WTC11 (cell line): ENCODE measurements around the gene MPZL3. TPM values are rescaled to one million over a fixed set of nuclear protein-coding genes. Genes with fewer than 3 reads are reported as not detected.
A peak's percentile ranks its signal among the peaks of the same experiment; 100 is the strongest.
"Not testable (repeated sequence)": the region's sequence is repeated elsewhere in the genome, so short reads cannot be mapped to it uniquely, and the experiment has no call there.

Experiments
- ATAC-seq: fragments of 200-7000 bp; cut with Tn5 transposase; 2 replicates; pipeline ENCODE4 v1.10.0; 2021; ENCODE audit warnings: mild to moderate bottlenecking, moderate library complexity
- CTCF ChIA-PET: fragments of 300-600 bp; sonication (Branson Sonifier 250); formaldehyde crosslinking; loops from one replicate; lab custom pipeline; 2021; ENCODE audit warnings: antibody characterized with exemption; lab: Charles Lee
- POLR2A ChIA-PET: fragments of 350-600 bp; sonication (Branson Sonifier 250); formaldehyde crosslinking; loops from one replicate; lab custom pipeline; 2021; ENCODE audit warnings: antibody characterized with exemption; lab: Charles Lee
- DNase-seq: peaks from one replicate; pipeline ENCODE4 v3.0.0; 2021; ENCODE audit warnings: low spot score
- H3K27ac Mint-ChIP-seq: 2 replicates; pipeline ENCODE4 v1.8.0; 2021; ENCODE audit warnings: mixed read lengths
- H3K27me3 Mint-ChIP-seq: 2 replicates; pipeline ENCODE4 v1.8.0; 2021; ENCODE audit warnings: low read depth, mild to moderate bottlenecking, moderate library complexity, mixed read lengths
- H3K36me3 Mint-ChIP-seq: 2 replicates; pipeline ENCODE4 v1.8.0; 2021; ENCODE audit warnings: mixed read lengths
- H3K4me1 Mint-ChIP-seq: 2 replicates; pipeline ENCODE4 v1.8.0; 2022; ENCODE audit warnings: mixed read lengths
- H3K4me3 Mint-ChIP-seq: 2 replicates; pipeline ENCODE4 v1.8.0; 2021; ENCODE audit warnings: mild to moderate bottlenecking, moderate library complexity, mixed read lengths
- H3K9me3 Mint-ChIP-seq: 2 replicates; pipeline ENCODE4 v1.8.0; 2021; ENCODE audit warnings: mixed read lengths
- ATF1 ChIP-seq: sonication (generic); formaldehyde crosslinking; IDR thresholded peaks from 2 replicates; pipeline ENCODE4 v1.8.1; 2023; ENCODE audit warnings: mild to moderate bottlenecking, moderate library complexity, missing genetic modification reagents
- FOXK1 ChIP-seq: sonication (generic); formaldehyde crosslinking; IDR thresholded peaks from 2 replicates; pipeline ENCODE4 v1.8.0; 2022; ENCODE audit warnings: mild to moderate bottlenecking, moderate library complexity, missing genetic modification reagents
- GABPB1 ChIP-seq: sonication (generic); formaldehyde crosslinking; IDR thresholded peaks from 2 replicates; pipeline ENCODE4 v1.8.1; 2023; ENCODE audit warnings: mild to moderate bottlenecking, missing genetic modification reagents
- HMGA2 ChIP-seq: fragments of 250-450 bp; sonication (Bioruptor Pico); IDR thresholded peaks from 2 replicates; pipeline ENCODE4 v1.4.0; 2021; ENCODE audit warnings: mild to moderate bottlenecking, moderate library complexity
- MAX ChIP-seq: sonication (generic); formaldehyde crosslinking; IDR thresholded peaks from 2 replicates; pipeline ENCODE4 v1.8.0; 2022; ENCODE audit warnings: mild to moderate bottlenecking, missing genetic modification reagents
- MXD4 ChIP-seq: fragments of 250-450 bp; sonication (Bioruptor Pico); IDR thresholded peaks from 2 replicates; pipeline ENCODE4 v1.8.0; 2021; ENCODE audit warnings: mild to moderate bottlenecking, moderate library complexity, borderline replicate concordance
- RELA ChIP-seq: sonication (generic); formaldehyde crosslinking; IDR thresholded peaks from 2 replicates; pipeline ENCODE4 v1.8.1; 2022; ENCODE audit warnings: missing genetic modification reagents, mild to moderate bottlenecking, borderline replicate concordance
- RORB ChIP-seq: fragments of 250-450 bp; sonication (Bioruptor Pico); IDR thresholded peaks from 2 replicates; pipeline ENCODE4 v1.9.0; 2021; ENCODE audit warnings: mild to moderate bottlenecking
- SMAD4 ChIP-seq: sonication (generic); formaldehyde crosslinking; IDR thresholded peaks from 2 replicates; pipeline ENCODE4 v1.8.0; 2022; ENCODE audit warnings: mild to moderate bottlenecking, missing genetic modification reagents
- TCF7 ChIP-seq: sonication (generic); formaldehyde crosslinking; IDR thresholded peaks from 2 replicates; pipeline ENCODE4 v1.8.0; 2022; ENCODE audit warnings: mild to moderate bottlenecking, low read depth, missing genetic modification reagents, moderate library complexity
- USF2 ChIP-seq: sonication (generic); formaldehyde crosslinking; IDR thresholded peaks from 2 replicates; pipeline ENCODE4 v1.8.1; 2023; ENCODE audit warnings: mild to moderate bottlenecking, missing genetic modification reagents, moderate library complexity
- ZNF138 ChIP-seq: sonication (generic); formaldehyde crosslinking; conservative IDR thresholded peaks from 2 replicates; pipeline ENCODE4 v1.8.1; 2022; ENCODE audit warnings: mild to moderate bottlenecking, moderate library complexity, missing genetic modification reagents
- ZNF317 ChIP-seq: sonication (generic); formaldehyde crosslinking; IDR thresholded peaks from 2 replicates; pipeline ENCODE4 v1.8.1; 2023; ENCODE audit warnings: low read depth, mild to moderate bottlenecking, moderate library complexity, missing genetic modification reagents, borderline replicate concordance
- ZNF423 ChIP-seq: fragments of 250-450 bp; sonication (Bioruptor Pico); IDR thresholded peaks from 2 replicates; pipeline ENCODE4 v2.1.2; 2022; ENCODE audit warnings: mild to moderate bottlenecking, moderate library complexity
- total RNA-seq: library from RNA; stranded (reverse); gene quantifications from 3 replicates; pipeline ENCODE4 v1.2.3, GENCODE V29; 2021

The MPZL3 gene
- total RNA-seq, 1 experiment from 2014 or later, result 2.1 TPM

DNA sequence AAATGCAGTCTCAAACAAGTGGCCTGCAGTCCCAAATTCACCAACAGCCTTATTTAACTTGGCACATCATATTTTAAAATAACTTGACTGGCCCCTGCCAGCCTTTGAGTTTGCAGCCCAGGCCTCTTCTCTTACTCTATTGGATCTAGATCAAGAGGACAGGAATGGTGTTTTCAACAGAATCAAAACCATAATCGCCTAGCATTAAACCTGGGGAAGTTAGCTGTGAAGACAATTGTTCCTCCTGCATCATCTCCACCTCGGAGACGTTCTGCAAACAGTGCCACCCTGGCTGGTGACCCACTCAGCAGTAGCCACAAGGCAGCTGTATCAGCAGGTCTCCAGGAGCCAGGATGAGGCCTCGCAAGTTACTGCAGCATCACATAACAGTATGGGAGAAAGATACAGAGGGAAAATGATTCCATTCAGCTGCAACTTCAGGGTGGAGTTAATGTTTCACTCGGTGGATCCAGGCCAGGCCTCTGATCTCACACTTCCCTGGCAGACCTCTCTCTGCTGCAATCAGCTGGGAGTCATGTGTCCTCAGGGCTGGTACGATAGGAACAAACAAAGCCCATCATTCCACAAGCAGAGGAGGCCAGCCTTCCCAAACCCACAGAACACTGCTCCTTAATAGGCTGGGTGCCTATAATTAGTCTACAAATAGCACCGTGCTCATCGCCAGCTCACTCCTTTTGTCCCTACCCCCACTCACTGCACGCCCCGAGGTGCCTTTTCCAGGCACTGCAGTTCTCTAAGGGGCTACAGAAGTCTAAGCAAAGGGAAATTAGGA is 57.1 kb downstream of the MPZL3 start:
- CTCF ChIA-PET, result interaction anchor here (1.8 kb wide), 1 partner anchor 23 kb away, joined by 8 read pairs; no protein-coding TSS in a partner anchor
- DNase-seq, result no peak
- ATAC-seq, result no peak
- H3K4me1 Mint-ChIP-seq, result peaks cover 38% of the 10 kb centered on the region
- H3K27ac Mint-ChIP-seq, result no peak overlapping the region
- peaks cover 11% of the 10 kb centered on the region for H3K27me3 Mint-ChIP-seq
- no peak for TF ChIP-seq ZNF423 (CRISPR knock-in tag)
- no peak for TF ChIP-seq ATF1 (CRISPR knock-in tag)
- TF ChIP-seq GABPB1 (CRISPR knock-in tag), result peak; percentile 93
- TF ChIP-seq FOXK1 (CRISPR knock-in tag), result no peak
- no peak for TF ChIP-seq RORB (CRISPR knock-in tag)
- POLR2A ChIA-PET, result no interaction called here
- H3K36me3 Mint-ChIP-seq, result peaks cover 8% of the 10 kb centered on the region
- no peak overlapping the region for H3K4me3 Mint-ChIP-seq
- peaks cover 27% of the 10 kb centered on the region for H3K9me3 Mint-ChIP-seq

DNA sequence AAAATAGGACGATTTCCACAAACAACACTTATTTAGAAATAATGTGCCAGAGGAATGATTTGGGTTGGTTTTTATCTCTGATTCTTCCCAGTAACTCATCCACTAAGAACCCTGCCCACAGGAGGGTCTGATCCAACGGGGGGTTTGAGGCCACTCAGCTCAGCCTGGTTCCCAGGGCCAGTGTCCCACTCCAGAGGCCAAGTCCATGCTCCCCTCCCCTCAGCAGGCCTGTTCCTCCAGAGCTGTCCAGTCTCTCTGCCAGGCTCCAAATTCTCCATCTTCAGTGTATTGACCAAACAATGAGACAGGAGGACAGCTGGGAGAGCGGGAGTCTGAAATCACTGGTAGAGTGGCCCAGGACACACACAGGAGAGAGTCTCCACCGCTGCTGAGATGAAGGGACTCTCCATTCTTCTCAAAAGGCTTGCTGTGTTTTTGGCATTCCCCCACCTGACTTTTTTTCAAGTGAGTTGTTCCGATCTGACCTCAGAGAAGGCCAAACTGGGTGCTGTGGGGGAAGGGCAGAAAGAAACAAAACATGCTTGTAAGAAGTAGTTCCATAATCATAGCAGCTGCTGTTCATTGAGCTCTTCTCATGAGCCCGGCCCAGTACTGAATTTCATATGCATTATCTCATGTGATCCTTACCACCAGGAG is 58.1 kb downstream of the MPZL3 start:
- no peak overlapping the region for H3K4me3 Mint-ChIP-seq
- ATAC-seq, result no peak
- CTCF ChIA-PET, result interaction anchor here (1.8 kb wide), 1 partner anchor 22 kb away, joined by 8 read pairs; no protein-coding TSS in a partner anchor
- peaks cover 29% of the 10 kb centered on the region for H3K9me3 Mint-ChIP-seq
- H3K36me3 Mint-ChIP-seq, result peaks cover 8% of the 10 kb centered on the region
- no peak overlapping the region for H3K27ac Mint-ChIP-seq
- TF ChIP-seq USF2 (CRISPR knock-in tag), result no peak
- TF ChIP-seq, all 79 proteins: peak for 0
- POLR2A ChIA-PET, result no interaction called here
- Mint-ChIP-seq H3K4me1 (peaks cover 38% of the 10 kb centered on the region), H3K27me3 (peaks cover 11% of the 10 kb centered on the region)
- DNase-seq, result no peak

GRCh38 chr11:118192817-118193216 is 59.3 kb downstream of the MPZL3 start:
- H3K4me3 Mint-ChIP-seq, DNase-seq, H3K36me3 Mint-ChIP-seq, CTCF ChIA-PET, POLR2A ChIA-PET, H3K27ac Mint-ChIP-seq, ATAC-seq: not testable (repeated sequence)
- peaks cover 29% of the 10 kb centered on the region for H3K4me1 Mint-ChIP-seq
- H3K9me3 Mint-ChIP-seq, result peaks cover 29% of the 10 kb centered on the region
- H3K27me3 Mint-ChIP-seq, result peaks cover 11% of the 10 kb centered on the region

- H3K36me3 Mint-ChIP-seq, ATAC-seq, DNase-seq, H3K4me3 Mint-ChIP-seq, H3K27ac Mint-ChIP-seq, POLR2A ChIA-PET: not testable (repeated sequence)
- peaks cover 15% of the 10 kb centered on the region for H3K4me1 Mint-ChIP-seq
- peaks cover 29% of the 10 kb centered on the region for H3K9me3 Mint-ChIP-seq
- CTCF ChIA-PET, result interaction anchor here (1.5 kb wide), 1 partner anchor 11 kb away, joined by 4 read pairs; no protein-coding TSS in a partner anchor
- H3K27me3 Mint-ChIP-seq, result peaks cover 15% of the 10 kb centered on the region
These were observed 61.1 kb downstream of the MPZL3 start for GRCh38 chr11:118190942-118191506.

DNA sequence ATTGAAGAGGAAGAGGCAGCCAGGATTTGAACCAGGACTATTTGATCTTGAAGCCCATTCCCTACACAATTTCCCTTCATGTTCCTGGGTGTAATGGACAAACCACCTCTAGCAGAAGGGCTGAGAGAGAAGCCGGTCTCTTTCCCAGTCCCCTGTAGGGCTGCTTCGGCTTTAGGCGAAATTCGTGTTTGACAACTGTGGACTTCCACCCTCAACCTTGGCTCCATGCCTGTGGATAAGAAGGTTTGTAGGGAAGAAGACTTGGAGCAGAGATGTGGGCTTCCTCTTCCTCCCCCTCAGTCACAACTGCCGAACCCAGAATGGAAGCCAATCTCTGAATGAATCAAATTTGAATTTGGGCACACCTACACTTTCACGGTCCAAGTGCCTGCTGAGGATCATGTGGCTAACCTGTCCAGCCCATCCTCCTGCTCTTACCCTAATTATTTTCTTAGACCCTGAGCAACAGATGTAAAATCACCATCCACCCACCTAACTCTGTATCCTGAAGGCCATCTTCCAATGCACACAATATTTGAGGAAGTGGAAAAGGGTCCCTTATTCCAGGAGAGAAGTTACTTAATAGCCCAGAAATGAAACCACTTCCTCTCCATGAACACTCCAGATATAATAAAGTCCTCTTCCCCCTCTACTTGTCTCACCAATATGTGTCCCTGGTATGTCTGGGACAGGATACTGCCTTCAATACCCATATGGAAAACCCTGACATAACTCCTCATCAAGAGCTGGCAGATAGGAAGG is 65.6 kb downstream of the MPZL3 start:
- ATAC-seq (no peak), DNase-seq (no peak)
- ChIA-PET CTCF (interaction anchor here (1.6 kb wide), 1 partner anchor 12 kb away, joined by 7 read pairs; no protein-coding TSS in a partner anchor), POLR2A (no interaction called here)
- Mint-ChIP-seq H3K4me1 (peaks cover 6% of the 10 kb centered on the region), H3K4me3 (no peak overlapping the region), H3K27ac (no peak overlapping the region), H3K36me3 (peaks cover 7% of the 10 kb centered on the region), H3K27me3 (peaks cover 14% of the 10 kb centered on the region), H3K9me3 (peaks cover 15% of the 10 kb centered on the region)
- TF ChIP-seq GABPB1 (CRISPR knock-in tag) (no peak), MAX (CRISPR knock-in tag) (no peak), ZNF317 (no peak), MXD4 (CRISPR knock-in tag) (no peak), TCF7 (CRISPR knock-in tag) (no peak), SMAD4 (CRISPR knock-in tag) (no peak), RELA (no peak), HMGA2 (no peak), ZNF138 (CRISPR knock-in tag) (no peak)
